GM12874 (cell line): Measurements from ENCODE around the gene CPTP.

Experiments used
- CTCF ChIP-seq: IDR thresholded peaks from 2 replicates; pipeline ENCODE4 v1.5.1; 2011; ENCODE audit warnings: low read depth, mild to moderate bottlenecking, control low read depth, low read length, moderate library complexity; ENCODE audit not compliant: insufficient read depth

Gene CPTP

GRCh38 chr1:1314237-1314586 is 10.4 kb upstream of the CPTP start:
- no peak for TF ChIP-seq CTCF

- TF ChIP-seq CTCF: no peak
Measured at GRCh38 chr1:1314678-1315335, 9.8 kb upstream of the CPTP start.

- no peak for TF ChIP-seq CTCF
Measured at GRCh38 chr1:1315435-1315954, 9.1 kb upstream of the CPTP start.

GRCh38 chr1:1317420-1317819 is 7.2 kb upstream of the CPTP start:
- TF ChIP-seq CTCF: no peak

- TF ChIP-seq CTCF: no peak
Measured at GRCh38 chr1:1318131-1318652, 6.4 kb upstream of the CPTP start.

- TF ChIP-seq CTCF: no peak
Measured at GRCh38 chr1:1318777-1319645, 5.6 kb upstream of the CPTP start.

- TF ChIP-seq CTCF: no peak
Measured at GRCh38 chr1:1319646-1319941, 5.0 kb upstream of the CPTP start.
